ENCODE data around the gene RTCB. TPM values are rescaled to one million over a fixed set of nuclear protein-coding genes. Genes with fewer than 3 reads are reported as not detected.

Gene RTCB
- total RNA-seq, 1 donor from 2014 or later, result 93.1 TPM

GRCh38 chr22:32378707-32379272 is 33.3 kb downstream of the RTCB start:
- H3K9ac ChIP-seq (ENCODE audit: low read length), result no peak overlapping the region
- peaks cover 2% of the 10 kb centered on the region for H3K27me3 Mint-ChIP-seq (ENCODE audit: low read depth, unreplicated experiment)
- H3K27me3 ChIP-seq (ENCODE audit: insufficient read depth, low read length), result no peaks in the 10 kb centered on the region
- H3K27ac ChIP-seq (ENCODE audit: low read depth, low read length), result no peak overlapping the region
- no peaks in the 10 kb centered on the region for H3K36me3 ChIP-seq (ENCODE audit: insufficient read depth, low read length)
- H3K4me3 Mint-ChIP-seq (ENCODE audit: unreplicated experiment), result no peak overlapping the region
- H3K4me2 ChIP-seq (ENCODE audit: low read length), result no peak overlapping the region
- DNase-seq (ENCODE audit: low read depth), result no peak
- H3K9me3 ChIP-seq (ENCODE audit: insufficient read depth, low read depth, low read length), result no peaks in the 10 kb centered on the region
- H2AFZ ChIP-seq (ENCODE audit: low read depth, low read length), result no peak overlapping the region
- H3K4me1 Mint-ChIP-seq (ENCODE audit: low read depth, unreplicated experiment), result no peaks in the 10 kb centered on the region
- TF ChIP-seq EZH2 (IDR thresholded peaks at IDR 0.05; ENCODE audit: insufficient read depth, low read length) (no peak), CTCF (IDR thresholded peaks at IDR 0.05; ENCODE audit: insufficient read depth, low read depth, low read length) (peak; percentile 48)
- no peak overlapping the region for H3K4me3 ChIP-seq (ENCODE audit: insufficient read depth, low read depth, low read length)
- H3K4me1 ChIP-seq (ENCODE audit: insufficient read depth, low read length), result no peaks in the 10 kb centered on the region
- no peak overlapping the region for H3K27ac Mint-ChIP-seq (ENCODE audit: unreplicated experiment)
- no peaks in the 10 kb centered on the region for H3K79me2 ChIP-seq (ENCODE audit: insufficient read depth, low read length)
- no peaks in the 10 kb centered on the region for H4K20me1 ChIP-seq (ENCODE audit: insufficient read depth, low read length)
- H3K9me3 Mint-ChIP-seq (ENCODE audit: unreplicated experiment), result no peaks in the 10 kb centered on the region
- no peak for FAIRE-seq
- no peaks in the 10 kb centered on the region for H3K36me3 Mint-ChIP-seq (ENCODE audit: low read depth, unreplicated experiment)

GRCh38 chr22:32376681-32377080 is 35.4 kb downstream of the RTCB start:
- H3K4me3 Mint-ChIP-seq (ENCODE audit: unreplicated experiment), result no peak overlapping the region
- Histone ChIP-seq H3K9me3 (ENCODE audit: insufficient read depth, low read depth, low read length) (no peaks in the 10 kb centered on the region), H3K9ac (ENCODE audit: low read length) (no peak overlapping the region), H4K20me1 (ENCODE audit: insufficient read depth, low read length) (no peaks in the 10 kb centered on the region), H3K4me2 (ENCODE audit: low read length) (no peak overlapping the region), H3K27me3 (ENCODE audit: insufficient read depth, low read length) (no peaks in the 10 kb centered on the region), H3K36me3 (ENCODE audit: insufficient read depth, low read length) (no peaks in the 10 kb centered on the region), H2AFZ (ENCODE audit: low read depth, low read length) (no peak overlapping the region), H3K4me3 (ENCODE audit: insufficient read depth, low read depth, low read length) (no peak overlapping the region), H3K27ac (ENCODE audit: low read depth, low read length) (no peak overlapping the region), H3K4me1 (ENCODE audit: insufficient read depth, low read length) (no peaks in the 10 kb centered on the region), H3K79me2 (ENCODE audit: insufficient read depth, low read length) (no peaks in the 10 kb centered on the region)
- H3K4me1 Mint-ChIP-seq (ENCODE audit: low read depth, unreplicated experiment), result no peaks in the 10 kb centered on the region
- DNase-seq (ENCODE audit: low read depth), result no peak
- H3K27ac Mint-ChIP-seq (ENCODE audit: unreplicated experiment), result no peak overlapping the region
- TF ChIP-seq CTCF (IDR thresholded peaks at IDR 0.05; ENCODE audit: insufficient read depth, low read depth, low read length), result no peak
- H3K27me3 Mint-ChIP-seq (ENCODE audit: low read depth, unreplicated experiment), result peaks cover 2% of the 10 kb centered on the region
- H3K36me3 Mint-ChIP-seq (ENCODE audit: low read depth, unreplicated experiment), result no peaks in the 10 kb centered on the region
- FAIRE-seq, result no peak
- H3K9me3 Mint-ChIP-seq (ENCODE audit: unreplicated experiment), result no peaks in the 10 kb centered on the region

GRCh38 chr22:32375678-32376450 is 36.2 kb downstream of the RTCB start:
- FAIRE-seq (no peak), DNase-seq (ENCODE audit: low read depth) (no peak)
- Mint-ChIP-seq H3K9me3 (ENCODE audit: unreplicated experiment) (no peaks in the 10 kb centered on the region), H3K27ac (ENCODE audit: unreplicated experiment) (no peak overlapping the region), H3K27me3 (ENCODE audit: low read depth, unreplicated experiment) (peaks cover 2% of the 10 kb centered on the region), H3K4me1 (ENCODE audit: low read depth, unreplicated experiment) (no peaks in the 10 kb centered on the region), H3K4me3 (ENCODE audit: unreplicated experiment) (no peak overlapping the region), H3K36me3 (ENCODE audit: low read depth, unreplicated experiment) (no peaks in the 10 kb centered on the region)
- no peaks in the 10 kb centered on the region for H3K79me2 ChIP-seq (ENCODE audit: insufficient read depth, low read length)
- no peaks in the 10 kb centered on the region for H4K20me1 ChIP-seq (ENCODE audit: insufficient read depth, low read length)
- TF ChIP-seq EZH2 (IDR thresholded peaks at IDR 0.05; ENCODE audit: insufficient read depth, low read length) (no peak), CTCF (IDR thresholded peaks at IDR 0.05; ENCODE audit: insufficient read depth, low read depth, low read length) (no peak)
- no peaks in the 10 kb centered on the region for H3K36me3 ChIP-seq (ENCODE audit: insufficient read depth, low read length)
- H3K4me2 ChIP-seq (ENCODE audit: low read length), result no peak overlapping the region
- H3K9ac ChIP-seq (ENCODE audit: low read length), result no peak overlapping the region
- no peaks in the 10 kb centered on the region for H3K4me1 ChIP-seq (ENCODE audit: insufficient read depth, low read length)
- no peak overlapping the region for H2AFZ ChIP-seq (ENCODE audit: low read depth, low read length)
- no peak overlapping the region for H3K27ac ChIP-seq (ENCODE audit: low read depth, low read length)
- no peak overlapping the region for H3K4me3 ChIP-seq (ENCODE audit: insufficient read depth, low read depth, low read length)
- no peaks in the 10 kb centered on the region for H3K9me3 ChIP-seq (ENCODE audit: insufficient read depth, low read depth, low read length)
- H3K27me3 ChIP-seq (ENCODE audit: insufficient read depth, low read length), result no peaks in the 10 kb centered on the region

All from astrocyte (in vitro differentiated cells and primary cell).